ENCODE data around the gene LAMC2.
"Not testable (repeated sequence)": the region's sequence is repeated elsewhere in the genome, so short reads cannot be mapped to it uniquely, and the experiment has no call there.

Gene LAMC2

GRCh38 chr1:183267646-183268431 lies 81.8 kb downstream of the LAMC2 start:
- ATAC-seq = no peak

GRCh38 chr1:183270541-183271141 lies 84.6 kb downstream of the LAMC2 start:
- TF ChIP-seq TCF4 (CRISPR knock-in tag; IDR thresholded peaks at IDR 0.05; ENCODE audit: borderline replicate concordance) (peak; percentile 20; the same call in 1 of the 2 replicates), PATZ1 (CRISPR knock-in tag; IDR thresholded peaks at IDR 0.05; ENCODE audit: borderline replicate concordance) (no peak), ESRRG (CRISPR knock-in tag; IDR thresholded peaks at IDR 0.05) (no peak)
- peak; percentile 54 for ATAC-seq

More at GRCh38 chr1:183267646-183268431, 81.8 kb downstream of the LAMC2 start:
- no peak for TF ChIP-seq OSR1 (CRISPR knock-in tag; IDR thresholded peaks at IDR 0.05)
- no peak for TF ChIP-seq ISL1 (CRISPR knock-in tag; IDR thresholded peaks at IDR 0.05)
- no peak for TF ChIP-seq ESRRG (CRISPR knock-in tag; IDR thresholded peaks at IDR 0.05)
- TF ChIP-seq ARNTL (CRISPR knock-in tag; IDR thresholded peaks at IDR 0.05; ENCODE audit: borderline replicate concordance, low read depth) = no peak
- TF ChIP-seq, protein P1, sequence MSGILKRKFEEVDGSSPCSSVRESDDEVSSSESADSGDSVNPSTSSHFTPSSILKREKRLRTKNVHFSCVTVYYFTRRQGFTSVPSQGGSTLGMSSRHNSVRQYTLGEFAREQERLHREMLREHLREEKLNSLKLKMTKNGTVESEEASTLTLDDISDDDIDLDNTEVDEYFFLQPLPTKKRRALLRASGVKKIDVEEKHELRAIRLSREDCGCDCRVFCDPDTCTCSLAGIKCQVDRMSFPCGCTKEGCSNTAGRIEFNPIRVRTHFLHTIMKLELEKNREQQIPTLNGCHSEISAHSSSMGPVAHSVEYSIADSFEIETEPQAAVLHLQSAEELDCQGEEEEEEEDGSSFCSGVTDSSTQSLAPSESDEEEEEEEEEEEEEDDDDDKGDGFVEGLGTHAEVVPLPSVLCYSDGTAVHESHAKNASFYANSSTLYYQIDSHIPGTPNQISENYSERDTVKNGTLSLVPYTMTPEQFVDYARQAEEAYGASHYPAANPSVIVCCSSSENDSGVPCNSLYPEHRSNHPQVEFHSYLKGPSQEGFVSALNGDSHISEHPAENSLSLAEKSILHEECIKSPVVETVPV (CRISPR knock-in tag; IDR thresholded peaks at IDR 0.05) = no peak
- TF ChIP-seq ZNF8 (CRISPR knock-in tag; IDR thresholded peaks at IDR 0.05) = no peak

GRCh38 chr1:183272390-183272848 lies 86.4 kb downstream of the LAMC2 start:
- TF ChIP-seq OSR1 (CRISPR knock-in tag; IDR thresholded peaks at IDR 0.05) = 0 out of 2 replicates have a peak, but pooled peaks have one; percentile 6
- TF ChIP-seq TCF4 (CRISPR knock-in tag; IDR thresholded peaks at IDR 0.05; ENCODE audit: borderline replicate concordance) = no peak
- no peak for TF ChIP-seq ZNF8 (CRISPR knock-in tag; IDR thresholded peaks at IDR 0.05)
- no peak for TF ChIP-seq PPARA (CRISPR knock-in tag; IDR thresholded peaks at IDR 0.05; ENCODE audit: borderline replicate concordance)
- TF ChIP-seq ZC3H10 (CRISPR knock-in tag; IDR thresholded peaks at IDR 0.05) = 0 out of 2 replicates have a peak, but pooled peaks have one; percentile 53
- TF ChIP-seq ARNTL (CRISPR knock-in tag; IDR thresholded peaks at IDR 0.05; ENCODE audit: borderline replicate concordance, low read depth) = no peak
- no peak; the same call in 1 of the 2 replicates for TF ChIP-seq ISL1 (CRISPR knock-in tag; IDR thresholded peaks at IDR 0.05)
- TF ChIP-seq, protein P2, sequence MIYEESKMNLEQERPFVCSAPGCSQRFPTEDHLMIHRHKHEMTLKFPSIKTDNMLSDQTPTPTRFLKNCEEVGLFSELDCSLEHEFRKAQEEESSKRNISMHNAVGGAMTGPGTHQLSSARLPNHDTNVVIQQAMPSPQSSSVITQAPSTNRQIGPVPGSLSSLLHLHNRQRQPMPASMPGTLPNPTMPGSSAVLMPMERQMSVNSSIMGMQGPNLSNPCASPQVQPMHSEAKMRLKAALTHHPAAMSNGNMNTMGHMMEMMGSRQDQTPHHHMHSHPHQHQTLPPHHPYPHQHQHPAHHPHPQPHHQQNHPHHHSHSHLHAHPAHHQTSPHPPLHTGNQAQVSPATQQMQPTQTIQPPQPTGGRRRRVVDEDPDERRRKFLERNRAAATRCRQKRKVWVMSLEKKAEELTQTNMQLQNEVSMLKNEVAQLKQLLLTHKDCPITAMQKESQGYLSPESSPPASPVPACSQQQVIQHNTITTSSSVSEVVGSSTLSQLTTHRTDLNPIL (CRISPR knock-in tag; IDR thresholded peaks at IDR 0.05; ENCODE audit: low read depth) = no peak
- ATAC-seq = peak; percentile 73

DNA sequence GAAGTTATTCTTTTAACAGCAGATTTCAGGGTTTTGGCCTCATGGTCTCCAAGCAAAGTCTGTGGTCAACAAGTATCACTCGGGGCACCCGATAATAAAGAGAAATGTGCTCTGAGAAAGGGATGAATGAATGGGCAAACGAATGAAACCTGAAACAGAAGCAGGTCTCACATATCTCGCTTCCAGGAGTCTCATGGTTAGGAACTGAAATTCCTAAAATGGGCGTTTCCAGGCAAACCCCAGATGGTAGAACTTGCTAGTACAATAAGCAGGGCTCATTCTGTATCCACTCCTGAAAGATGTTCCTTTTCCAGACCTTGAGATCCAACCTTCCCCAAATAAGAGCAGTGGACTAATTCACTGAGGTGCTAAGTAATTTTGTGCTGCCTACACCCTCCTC lies 87.2 kb downstream of the LAMC2 start:
- TF ChIP-seq ZNF565 (CRISPR knock-in tag; conservative IDR thresholded peaks at IDR 0.05; ENCODE audit: low read depth) = no peak
- TF ChIP-seq OSR1 (CRISPR knock-in tag; IDR thresholded peaks at IDR 0.05) = 0 out of 2 replicates have a peak, but pooled peaks have one; percentile 5

GRCh38 chr1:183273984-183274383 lies 87.9 kb downstream of the LAMC2 start:
- not testable (repeated sequence) for ATAC-seq

More for the DNA sequence above, 87.2 kb downstream of the LAMC2 start:
- ATAC-seq = no peak

DNA sequence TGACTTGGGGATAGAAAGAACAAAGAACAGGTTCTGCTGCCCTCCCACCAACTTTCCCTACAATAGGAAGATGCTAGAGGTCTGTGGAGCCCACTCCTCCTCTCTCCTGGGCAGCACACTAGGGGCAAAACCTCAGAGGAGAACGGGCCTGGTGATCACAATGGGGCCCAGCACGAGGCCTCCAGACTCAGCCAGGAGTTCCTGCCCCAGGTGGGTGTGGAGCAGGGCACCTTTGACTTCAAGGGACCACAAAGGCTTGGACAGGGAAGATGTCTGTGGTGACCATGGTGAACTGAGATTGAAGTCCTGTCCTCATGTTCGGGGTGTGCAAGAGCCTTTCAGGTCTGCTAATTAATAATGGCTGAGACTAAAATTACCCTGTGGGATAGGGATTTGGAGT lies 88.8 kb downstream of the LAMC2 start:
- TF ChIP-seq ZNF8 (CRISPR knock-in tag; IDR thresholded peaks at IDR 0.05) (no peak), PPARA (CRISPR knock-in tag; IDR thresholded peaks at IDR 0.05; ENCODE audit: borderline replicate concordance) (no peak), ARNTL (CRISPR knock-in tag; IDR thresholded peaks at IDR 0.05; ENCODE audit: borderline replicate concordance, low read depth) (no peak), BACH2 (CRISPR knock-in tag; IDR thresholded peaks at IDR 0.05; ENCODE audit: borderline replicate concordance) (no peak), ZFP3 (CRISPR knock-in tag; IDR thresholded peaks at IDR 0.05) (no peak), ZC3H10 (CRISPR knock-in tag; IDR thresholded peaks at IDR 0.05) (no peak), POU6F1 (CRISPR knock-in tag; IDR thresholded peaks at IDR 0.05; ENCODE audit: borderline replicate concordance, low read depth) (no peak), ESRRG (CRISPR knock-in tag; IDR thresholded peaks at IDR 0.05) (no peak), TOX (CRISPR knock-in tag; IDR thresholded peaks at IDR 0.05; ENCODE audit: borderline replicate concordance) (no peak), PATZ1 (CRISPR knock-in tag; IDR thresholded peaks at IDR 0.05; ENCODE audit: borderline replicate concordance) (no peak), CSDC2 (CRISPR knock-in tag; IDR thresholded peaks at IDR 0.05) (no peak), RARB (CRISPR knock-in tag; IDR thresholded peaks at IDR 0.05) (no peak), ZNF565 (CRISPR knock-in tag; conservative IDR thresholded peaks at IDR 0.05; ENCODE audit: low read depth) (no peak), ISL1 (CRISPR knock-in tag; IDR thresholded peaks at IDR 0.05) (no peak), SNAI2 (CRISPR knock-in tag; IDR thresholded peaks at IDR 0.05) (no peak), OSR1 (CRISPR knock-in tag; IDR thresholded peaks at IDR 0.05) (no peak)
- TF ChIP-seq, protein P1 (CRISPR knock-in tag; IDR thresholded peaks at IDR 0.05) = no peak
- ATAC-seq = no peak
